Measurements from ENCODE around the gene DRC3. TPM values are rescaled to one million over a fixed set of nuclear protein-coding genes. Genes with fewer than 3 reads are reported as not detected.

Gene DRC3
- polyA plus RNA-seq, 1 donor (not counting 4 experiments of a cell fraction or from before 2014, with no cell fraction given), result 0.69 TPM

GRCh38 chr17:17978481-17979424 lies 6.1 kb downstream of the DRC3 start:
- Histone ChIP-seq H3K9me1 (ENCODE audit: control insufficient read depth, extremely low read depth, insufficient read depth, low read length) (no peaks in the 10 kb centered on the region), H3K9me3 (ENCODE audit: control insufficient read depth, low read depth, low read length) (no peaks in the 10 kb centered on the region), H3K9ac (ENCODE audit: control insufficient read depth, extremely low read depth, insufficient read depth, low read length) (no peak overlapping the region), H3K27ac (ENCODE audit: control insufficient read depth, insufficient read depth, low read length) (no peak overlapping the region), H4K20me1 (ENCODE audit: control insufficient read depth, extremely low read depth, insufficient read depth, low read length) (no peaks in the 10 kb centered on the region), H3K4me1 (ENCODE audit: control insufficient read depth, extremely low read depth, insufficient read depth, low read length) (peaks cover 3% of the 10 kb centered on the region), H3K79me2 (ENCODE audit: control insufficient read depth, insufficient read depth, low read length) (no peaks in the 10 kb centered on the region), H3K36me3 (ENCODE audit: control insufficient read depth in 2 of 2, extremely low read depth in 1 of 2, insufficient read depth in 2 of 2, low read length in 2 of 2) (no peaks in the 10 kb centered on the region), H3K4me2 (ENCODE audit: control insufficient read depth, extremely low read depth, insufficient read depth, low read depth, low read length) (no peak overlapping the region), H3K27me3 (ENCODE audit: control insufficient read depth, extremely low read depth, insufficient read depth, low read length) (no peaks in the 10 kb centered on the region), H3K4me3 (ENCODE audit: control insufficient read depth in 2 of 3, extremely low read depth in 1 of 3, insufficient read depth in 2 of 3, low read depth in 1 of 3, low read length in 3 of 3) (no peak overlapping the region), H2AFZ (ENCODE audit: control insufficient read depth, low read length) (no peak overlapping the region)
- no peak for FAIRE-seq
- TF ChIP-seq EZH2 (IDR thresholded peaks at IDR 0.05; ENCODE audit: low read length) (no peak), CTCF (optimal IDR thresholded peaks at IDR 0.05 in 1 of 3, IDR thresholded peaks at IDR 0.05 in 1 of 3, conservative IDR thresholded peaks at IDR 0.05 in 1 of 3; ENCODE audit: extremely low read depth in 1 of 3, insufficient read depth in 2 of 3, low read length in 3 of 3) (no peak)
- DNase-seq (ENCODE audit: low read depth, low spot score), result no peak
- dilution Hi-C loops (cut with MboI; ENCODE audit: extremely low pct_ligation_motif_present, low sequenced_read_pairs), result no loop called here

- no peaks in the 10 kb centered on the region for H3K9me1 ChIP-seq (ENCODE audit: control insufficient read depth, extremely low read depth, insufficient read depth, low read length)
- H3K36me3 ChIP-seq (ENCODE audit: control insufficient read depth in 2 of 2, extremely low read depth in 1 of 2, insufficient read depth in 2 of 2, low read length in 2 of 2), result no peaks in the 10 kb centered on the region
- H3K9me3 ChIP-seq (ENCODE audit: control insufficient read depth, low read depth, low read length), result no peaks in the 10 kb centered on the region
- H3K79me2 ChIP-seq (ENCODE audit: control insufficient read depth, insufficient read depth, low read length), result no peaks in the 10 kb centered on the region
- no peak for DNase-seq (ENCODE audit: low read depth, low spot score)
- no peak overlapping the region for H3K4me3 ChIP-seq (ENCODE audit: control insufficient read depth in 2 of 3, extremely low read depth in 1 of 3, insufficient read depth in 2 of 3, low read depth in 1 of 3, low read length in 3 of 3)
- H3K4me2 ChIP-seq (ENCODE audit: control insufficient read depth, extremely low read depth, insufficient read depth, low read depth, low read length), result no peak overlapping the region
- no peak overlapping the region for H3K27ac ChIP-seq (ENCODE audit: control insufficient read depth, insufficient read depth, low read length)
- H3K4me1 ChIP-seq (ENCODE audit: control insufficient read depth, extremely low read depth, insufficient read depth, low read length), result peaks cover 3% of the 10 kb centered on the region
- H4K20me1 ChIP-seq (ENCODE audit: control insufficient read depth, extremely low read depth, insufficient read depth, low read length), result no peaks in the 10 kb centered on the region
- TF ChIP-seq CTCF (optimal IDR thresholded peaks at IDR 0.05 in 1 of 3, IDR thresholded peaks at IDR 0.05 in 1 of 3, conservative IDR thresholded peaks at IDR 0.05 in 1 of 3; ENCODE audit: extremely low read depth in 1 of 3, insufficient read depth in 2 of 3, low read length in 3 of 3) (no peak), EZH2 (IDR thresholded peaks at IDR 0.05; ENCODE audit: low read length) (no peak)
- no peak overlapping the region for H3K9ac ChIP-seq (ENCODE audit: control insufficient read depth, extremely low read depth, insufficient read depth, low read length)
- H2AFZ ChIP-seq (ENCODE audit: control insufficient read depth, low read length), result no peak overlapping the region
- dilution Hi-C loops (cut with MboI; ENCODE audit: extremely low pct_ligation_motif_present, low sequenced_read_pairs), result no loop called here
- FAIRE-seq, result no peak
- no peaks in the 10 kb centered on the region for H3K27me3 ChIP-seq (ENCODE audit: control insufficient read depth, extremely low read depth, insufficient read depth, low read length)
Measured at GRCh38 chr17:17979778-17980177, 7.1 kb downstream of the DRC3 start.
